ENCODE measurements around the gene HEATR9.

Gene HEATR9

DNA sequence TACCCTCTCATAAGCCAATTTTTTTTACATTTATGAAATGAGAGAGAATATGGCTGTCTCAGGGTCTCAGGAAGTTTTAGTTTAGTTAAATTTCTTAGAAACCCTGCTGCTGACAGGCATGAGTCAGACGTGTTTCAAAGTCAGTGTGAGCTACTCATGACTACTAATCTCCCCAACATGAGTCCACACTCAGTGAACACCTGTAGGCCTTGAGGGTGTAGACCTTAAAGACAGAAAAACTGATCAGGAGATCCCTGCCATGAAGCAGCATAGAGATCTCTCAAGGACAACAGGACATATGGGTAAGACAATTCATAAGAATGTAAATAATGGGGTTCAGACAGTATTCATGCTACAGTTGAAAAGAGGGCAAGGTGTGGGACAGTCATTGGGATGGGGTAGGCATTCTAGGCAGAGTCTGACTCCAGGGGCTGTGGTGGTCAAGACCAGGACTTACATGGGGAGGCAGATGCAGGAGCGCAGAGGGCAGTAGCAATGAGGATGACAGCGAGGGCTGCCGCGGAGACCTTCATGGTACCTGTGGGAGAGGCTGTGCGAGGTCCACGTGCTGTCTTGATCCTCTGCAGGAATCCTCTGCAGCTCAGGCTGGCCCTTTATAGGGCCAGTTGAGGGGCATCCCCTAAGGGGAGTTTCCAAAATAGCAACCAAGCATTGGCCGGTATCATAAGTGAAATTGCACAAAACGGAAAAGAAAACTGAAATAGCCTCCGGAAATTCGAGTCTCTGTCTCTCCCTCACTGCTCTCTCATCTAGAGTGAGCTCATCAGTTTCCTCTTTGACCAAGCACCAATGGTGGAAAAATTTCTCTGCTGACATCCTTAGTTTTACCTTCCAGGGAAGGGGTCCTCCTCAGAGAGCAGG is 11.3 kb upstream of the HEATR9 start, which contains the start of gene CCL5:
TSS of gene CCL5 (minus strand) at position 588 of the 882 bp plus-strand sequence.
- Mint-ChIP-seq H3K27ac (peak within 1 kb of the TSS; percentile 69), H3K4me1 (peaks cover 15 to 17% of the 10 kb centered on the region in 2 donors), H3K9me3 (no peaks in the 10 kb centered on the region), H3K27me3 (no peaks in the 10 kb centered on the region), H3K36me3 (peaks cover 0 to 3% of the 10 kb centered on the region in 2 donors), H3K4me3 (peak within 1 kb of the TSS; percentile 15 to 40)
- DNase-seq (peak; percentile 39), ATAC-seq (replicated peaks) (peak; percentile 81 to 92)

DNA sequence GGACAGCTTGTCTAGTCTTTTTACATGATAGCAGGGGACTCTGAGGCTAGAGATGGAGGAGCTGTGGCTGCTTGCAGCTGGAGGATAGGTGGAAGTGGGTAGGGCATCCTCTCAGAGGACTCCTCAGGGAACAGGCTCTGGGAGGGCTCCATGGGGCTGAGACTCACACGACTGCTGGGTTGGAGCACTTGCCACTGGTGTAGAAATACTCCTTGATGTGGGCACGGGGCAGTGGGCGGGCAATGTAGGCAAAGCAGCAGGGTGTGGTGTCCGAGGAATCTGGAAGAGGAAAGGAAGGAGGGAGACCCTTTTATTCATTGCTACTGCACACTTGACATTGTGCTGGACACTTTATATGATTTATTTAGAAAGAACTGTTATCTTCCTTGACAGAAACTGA is 9.7 kb upstream of the HEATR9 start:
- H3K27me3 Mint-ChIP-seq: no peaks in the 10 kb centered on the region
- no peak for ATAC-seq (replicated peaks)
- peaks cover 15 to 17% of the 10 kb centered on the region in 2 donors for H3K4me1 Mint-ChIP-seq
- no peaks in the 10 kb centered on the region for H3K9me3 Mint-ChIP-seq
- H3K36me3 Mint-ChIP-seq: peaks cover 0 to 3% of the 10 kb centered on the region in 2 donors
- DNase-seq: no peak
- no peak overlapping the region for H3K27ac Mint-ChIP-seq
- H3K4me3 Mint-ChIP-seq: no peak overlapping the region

DNA sequence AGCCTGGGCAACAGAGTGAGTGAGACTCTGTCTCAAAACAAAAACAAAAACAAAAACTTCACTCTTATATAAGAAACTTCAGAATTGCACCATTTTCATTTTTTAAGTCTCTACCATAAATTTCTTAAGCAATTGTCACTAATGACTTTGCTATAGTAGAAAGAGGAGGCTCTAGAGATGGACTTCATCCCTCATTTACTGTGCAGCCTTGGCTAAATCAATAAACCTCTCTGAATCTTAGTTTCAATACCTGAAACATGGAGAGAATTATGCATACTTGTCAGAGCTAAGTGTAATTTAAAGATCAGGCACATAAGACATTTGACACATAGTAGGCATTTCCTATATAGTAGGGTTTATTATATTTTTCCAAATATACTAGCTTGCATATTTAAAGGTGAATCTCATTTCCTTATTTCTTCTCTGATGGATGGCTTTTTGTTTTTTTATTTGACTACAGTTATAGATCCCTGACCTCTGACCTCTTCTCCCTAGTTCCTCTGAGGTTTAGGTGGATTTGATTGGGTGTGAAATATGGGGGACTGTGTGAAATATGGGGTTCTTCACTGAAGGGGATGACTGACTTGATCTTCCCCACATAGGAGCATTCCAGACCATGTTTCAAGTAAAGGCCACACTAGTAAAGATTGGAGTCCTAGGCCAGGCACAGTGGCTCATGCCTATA is 8.8 kb upstream of the HEATR9 start:
- Mint-ChIP-seq H3K27me3 (no peaks in the 10 kb centered on the region), H3K4me3 (no peak overlapping the region), H3K4me1 (peaks cover 15 to 17% of the 10 kb centered on the region in 2 donors), H3K27ac (no peak overlapping the region), H3K36me3 (peaks cover 0 to 4% of the 10 kb centered on the region in 2 donors), H3K9me3 (no peaks in the 10 kb centered on the region)
- ATAC-seq (replicated peaks) (no peak), DNase-seq (no peak)

DNA sequence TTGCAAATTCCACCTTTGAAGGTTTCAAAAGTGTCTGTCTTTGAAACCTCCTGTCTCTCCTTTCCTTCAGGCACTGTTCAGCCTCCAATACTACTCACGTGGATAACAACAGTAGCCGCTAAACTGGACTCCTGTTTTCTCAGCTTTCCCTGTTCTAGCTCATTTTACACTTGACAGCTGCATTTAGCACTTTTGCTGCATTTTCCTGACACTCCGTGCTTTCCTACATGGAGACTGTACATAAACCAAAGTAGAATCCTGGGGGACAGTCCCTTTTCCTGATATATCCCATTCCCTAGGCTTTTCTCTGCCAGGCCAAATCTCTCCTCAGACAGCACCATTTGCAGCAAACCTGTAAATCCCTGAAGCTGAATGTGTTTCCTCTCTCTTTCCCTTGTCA is 7.8 kb upstream of the HEATR9 start:
- peaks cover 15 to 17% of the 10 kb centered on the region in 2 donors for H3K4me1 Mint-ChIP-seq

DNA sequence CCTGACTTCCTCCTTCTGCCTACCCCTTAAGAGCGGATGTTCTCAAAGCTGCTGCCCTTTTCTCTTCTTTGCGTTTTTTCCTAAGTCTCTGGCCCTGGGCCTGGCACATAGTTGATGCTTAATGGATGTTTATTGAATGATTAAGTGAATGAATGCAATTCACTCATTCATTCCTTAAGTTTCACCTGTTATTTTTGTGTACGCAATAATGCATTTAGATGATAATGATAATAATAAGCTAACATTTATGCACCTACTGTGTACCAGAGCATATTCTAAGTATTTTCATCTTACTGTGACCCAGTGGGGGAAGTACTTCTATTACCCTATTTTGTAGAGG is 7.1 kb upstream of the HEATR9 start:
- no peak overlapping the region for H3K4me3 Mint-ChIP-seq

More for the DNA sequence above, 7.8 kb upstream of the HEATR9 start:
- H3K27ac Mint-ChIP-seq: no peak overlapping the region
- H3K4me3 Mint-ChIP-seq: no peak overlapping the region
- H3K27me3 Mint-ChIP-seq: no peaks in the 10 kb centered on the region
- ATAC-seq (replicated peaks) (no peak), DNase-seq (no peak)
- peaks cover 2 to 8% of the 10 kb centered on the region in 2 donors for H3K36me3 Mint-ChIP-seq
- H3K9me3 Mint-ChIP-seq: no peaks in the 10 kb centered on the region

DNA sequence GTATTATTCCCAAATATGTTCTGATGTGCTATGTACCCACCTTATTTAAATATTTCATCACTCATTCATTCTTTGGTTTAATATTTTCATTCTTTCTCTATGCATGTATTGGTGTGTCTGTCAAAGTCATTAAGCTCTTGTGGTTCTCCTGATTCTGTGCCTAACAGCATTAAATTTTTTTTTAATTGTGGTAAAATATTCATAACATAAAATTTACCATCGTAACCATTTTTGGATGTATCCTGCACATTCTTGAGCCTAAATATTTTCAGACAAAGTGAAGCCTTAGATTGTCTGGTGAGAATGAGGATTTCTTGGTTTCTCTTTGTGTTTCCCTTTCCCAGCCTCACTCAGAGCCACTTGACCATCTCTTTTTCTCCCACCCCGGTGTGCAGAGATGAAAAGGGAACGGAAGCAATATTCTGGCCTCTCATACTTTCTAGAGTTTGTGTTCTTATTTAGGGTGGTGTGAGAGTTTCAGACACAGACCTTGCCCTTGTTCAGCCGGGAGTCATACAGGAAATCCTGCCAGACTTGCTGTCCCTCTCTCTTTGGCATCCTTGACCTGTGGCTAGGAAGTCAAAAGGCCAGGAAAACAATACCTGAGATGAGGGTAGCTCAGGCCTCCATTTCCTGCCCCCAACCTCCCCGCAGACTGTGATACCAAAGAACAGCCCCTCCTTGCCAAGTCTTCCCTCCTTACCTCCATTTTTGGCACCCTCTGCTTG is 6.5 kb upstream of the HEATR9 start:
- Mint-ChIP-seq H3K27ac (no peak overlapping the region), H3K9me3 (no peaks in the 10 kb centered on the region), H3K4me3 (no peak overlapping the region), H3K27me3 (no peaks in the 10 kb centered on the region), H3K36me3 (peaks cover 2 to 8% of the 10 kb centered on the region in 2 donors), H3K4me1 (peaks cover 14 to 17% of the 10 kb centered on the region in 2 donors)
- no peak for ATAC-seq (replicated peaks)
- no peak for DNase-seq

More for the DNA sequence above, 7.1 kb upstream of the HEATR9 start:
- Mint-ChIP-seq H3K27me3 (no peaks in the 10 kb centered on the region), H3K9me3 (no peaks in the 10 kb centered on the region), H3K27ac (no peak overlapping the region), H3K36me3 (peaks cover 2 to 8% of the 10 kb centered on the region in 2 donors), H3K4me1 (peaks cover 17 to 22% of the 10 kb centered on the region in 2 donors)
- no peak for ATAC-seq (replicated peaks)
- no peak for DNase-seq

DNA sequence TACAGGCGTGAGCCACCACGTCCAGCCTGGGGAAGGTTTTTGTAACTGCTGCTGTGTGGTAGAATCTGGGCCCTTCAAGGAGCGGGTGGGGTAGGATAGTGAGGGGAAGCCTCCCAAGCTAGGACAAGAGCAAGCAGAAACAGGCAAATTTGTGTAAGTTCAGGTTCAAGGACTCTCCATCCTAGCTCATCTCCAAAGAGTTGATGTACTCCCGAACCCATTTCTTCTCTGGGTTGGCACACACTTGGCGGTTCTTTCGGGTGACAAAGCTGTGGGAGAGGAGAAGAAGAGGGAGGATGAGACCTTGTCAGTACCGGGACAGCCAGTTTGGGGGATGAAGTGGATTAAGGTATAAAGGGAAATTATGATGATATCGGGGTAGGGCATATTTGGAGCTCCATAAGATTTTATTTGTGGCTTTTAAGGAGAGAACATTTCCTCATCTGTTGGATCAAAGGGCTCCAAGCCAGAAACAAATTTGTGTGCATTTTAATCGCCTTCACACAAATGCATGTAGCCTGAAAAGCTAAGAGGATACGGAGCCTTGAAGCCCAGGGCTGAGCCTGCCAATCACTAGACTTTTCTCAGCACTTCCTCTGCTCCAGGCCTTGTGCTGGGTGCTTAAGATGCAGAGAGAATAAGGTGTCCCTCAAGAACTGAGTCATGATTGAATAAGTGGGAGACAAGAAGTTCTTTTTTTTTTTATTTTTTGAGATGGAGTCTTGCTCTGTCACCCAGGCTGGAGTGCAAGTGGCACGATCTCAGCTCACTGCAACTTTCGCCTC is 3.7 kb upstream of the HEATR9 start:
- Mint-ChIP-seq H3K36me3 (peaks cover 2 to 8% of the 10 kb centered on the region in 2 donors), H3K4me1 (peaks cover 5 to 8% of the 10 kb centered on the region in 2 donors), H3K4me3 (no peak overlapping the region), H3K27ac (no peak overlapping the region), H3K9me3 (no peaks in the 10 kb centered on the region), H3K27me3 (no peaks in the 10 kb centered on the region)
- ATAC-seq (replicated peaks) (no peak), DNase-seq (no peak)

DNA sequence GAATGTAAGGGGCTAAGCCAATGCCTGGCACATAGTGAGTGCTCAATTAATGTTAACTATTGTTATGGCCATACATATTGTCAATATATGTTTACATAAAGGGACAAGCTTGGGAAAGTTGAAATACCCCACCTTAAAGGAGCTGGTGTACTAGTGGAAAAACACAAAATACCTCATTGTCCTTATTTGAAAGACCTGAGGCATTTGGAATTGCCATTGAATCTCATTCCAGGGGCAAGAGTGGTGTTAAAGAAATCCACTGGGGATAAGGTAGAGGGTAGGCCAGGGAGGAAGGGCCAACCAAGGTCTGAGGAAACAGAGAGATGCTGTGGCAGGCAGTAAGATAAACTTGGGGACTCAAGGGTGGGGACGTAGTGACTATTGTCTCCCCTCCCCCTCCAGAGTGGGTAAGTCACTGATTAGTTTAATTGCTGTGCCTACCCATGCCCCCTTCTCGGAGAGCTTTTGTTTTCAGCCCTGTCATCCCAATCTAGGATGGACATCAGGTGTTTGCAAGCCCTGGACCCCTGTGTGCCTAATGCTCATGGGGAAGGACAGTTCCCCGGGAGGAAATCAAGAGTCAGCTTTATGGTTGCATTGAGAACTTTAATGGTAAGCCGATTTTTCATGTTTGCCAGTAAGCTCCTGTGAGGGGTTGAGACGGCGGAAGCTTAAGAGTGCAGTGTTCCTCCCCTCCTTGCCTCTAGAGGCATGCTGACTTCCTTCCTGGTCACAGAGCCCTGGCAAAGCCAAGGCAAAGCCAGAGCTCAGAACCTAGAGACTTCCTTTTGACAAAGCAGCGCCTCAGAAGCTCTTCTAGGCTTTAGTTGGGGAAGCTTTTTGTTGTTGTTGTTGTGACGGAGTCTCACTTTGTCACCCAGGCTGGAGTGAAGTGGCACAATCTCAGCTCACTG is 2.5 kb upstream of the HEATR9 start:
- peaks cover 5 to 8% of the 10 kb centered on the region in 2 donors for H3K4me1 Mint-ChIP-seq
- DNase-seq (no peak), ATAC-seq (replicated peaks) (peak; percentile 67 to 81)
- H3K27ac Mint-ChIP-seq: no peak overlapping the region
- H3K36me3 Mint-ChIP-seq: peaks cover 5 to 8% of the 10 kb centered on the region in 2 donors
- H3K27me3 Mint-ChIP-seq: no peaks in the 10 kb centered on the region
- H3K9me3 Mint-ChIP-seq: no peaks in the 10 kb centered on the region
- H3K4me3 Mint-ChIP-seq: no peak overlapping the region

DNA sequence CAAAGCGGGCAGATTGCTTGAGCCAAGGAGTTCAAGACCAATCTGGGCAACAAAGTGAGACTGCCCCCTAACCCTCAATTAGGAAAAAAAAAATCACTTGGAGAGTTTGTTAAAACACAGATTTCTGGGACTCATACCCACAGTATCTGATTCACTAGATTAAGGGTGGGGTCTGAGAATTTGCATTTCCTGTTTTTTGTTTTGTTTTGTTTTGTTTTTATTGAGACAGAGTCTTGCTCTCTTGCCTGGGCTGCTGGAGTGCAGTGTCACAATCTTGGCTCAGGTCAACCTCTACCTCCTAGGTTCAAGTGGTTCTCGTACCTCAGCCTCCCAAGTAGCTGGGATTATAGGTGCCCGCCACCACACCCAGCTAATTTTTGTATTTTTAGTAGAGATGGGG is 1.1 kb downstream of the HEATR9 start:
- Mint-ChIP-seq H3K9me3 (no peaks in the 10 kb centered on the region), H3K4me3 (no peak overlapping the region), H3K27me3 (no peaks in the 10 kb centered on the region), H3K4me1 (peaks cover 3 to 5% of the 10 kb centered on the region in 2 donors), H3K27ac (no peak overlapping the region), H3K36me3 (peaks cover 5 to 18% of the 10 kb centered on the region in 2 donors)
- DNase-seq (no peak), ATAC-seq (replicated peaks) (no peak)

DNA sequence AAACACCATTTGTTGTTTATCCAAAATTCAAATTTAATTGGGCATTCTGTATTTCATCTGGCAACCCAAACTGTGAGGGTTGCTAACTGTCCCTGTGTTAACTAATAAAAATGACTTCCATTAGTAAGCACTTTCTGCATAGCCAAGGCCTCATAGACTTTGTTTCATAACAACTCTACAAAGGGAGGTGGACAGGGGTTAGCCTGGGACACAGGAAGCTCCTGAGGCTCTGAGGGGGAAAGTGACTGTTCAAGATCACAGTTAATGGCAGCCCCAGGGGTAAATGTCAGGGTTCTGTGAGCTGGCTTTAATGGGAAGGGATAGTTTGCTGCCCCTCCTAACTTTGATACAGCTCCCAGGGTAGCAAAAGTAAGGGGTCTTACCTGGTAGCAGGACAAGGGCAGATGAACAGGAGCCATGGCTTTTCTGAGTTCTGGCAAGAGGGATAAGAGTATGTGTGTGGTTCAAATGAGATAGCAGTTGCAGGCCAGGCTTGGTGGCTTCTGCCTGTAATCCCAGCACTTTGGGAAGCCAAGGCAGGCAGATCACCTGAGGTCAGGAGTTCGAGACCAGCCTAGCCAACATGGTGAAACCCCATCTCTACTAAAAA is 2.2 kb downstream of the HEATR9 start:
- Mint-ChIP-seq H3K27me3 (no peaks in the 10 kb centered on the region), H3K4me1 (peaks cover 2 to 4% of the 10 kb centered on the region in 2 donors), H3K9me3 (no peaks in the 10 kb centered on the region), H3K4me3 (no peak overlapping the region), H3K27ac (no peak overlapping the region), H3K36me3 (peaks cover 2 to 17% of the 10 kb centered on the region in 2 donors)
- DNase-seq (no peak), ATAC-seq (replicated peaks) (no peak)

DNA sequence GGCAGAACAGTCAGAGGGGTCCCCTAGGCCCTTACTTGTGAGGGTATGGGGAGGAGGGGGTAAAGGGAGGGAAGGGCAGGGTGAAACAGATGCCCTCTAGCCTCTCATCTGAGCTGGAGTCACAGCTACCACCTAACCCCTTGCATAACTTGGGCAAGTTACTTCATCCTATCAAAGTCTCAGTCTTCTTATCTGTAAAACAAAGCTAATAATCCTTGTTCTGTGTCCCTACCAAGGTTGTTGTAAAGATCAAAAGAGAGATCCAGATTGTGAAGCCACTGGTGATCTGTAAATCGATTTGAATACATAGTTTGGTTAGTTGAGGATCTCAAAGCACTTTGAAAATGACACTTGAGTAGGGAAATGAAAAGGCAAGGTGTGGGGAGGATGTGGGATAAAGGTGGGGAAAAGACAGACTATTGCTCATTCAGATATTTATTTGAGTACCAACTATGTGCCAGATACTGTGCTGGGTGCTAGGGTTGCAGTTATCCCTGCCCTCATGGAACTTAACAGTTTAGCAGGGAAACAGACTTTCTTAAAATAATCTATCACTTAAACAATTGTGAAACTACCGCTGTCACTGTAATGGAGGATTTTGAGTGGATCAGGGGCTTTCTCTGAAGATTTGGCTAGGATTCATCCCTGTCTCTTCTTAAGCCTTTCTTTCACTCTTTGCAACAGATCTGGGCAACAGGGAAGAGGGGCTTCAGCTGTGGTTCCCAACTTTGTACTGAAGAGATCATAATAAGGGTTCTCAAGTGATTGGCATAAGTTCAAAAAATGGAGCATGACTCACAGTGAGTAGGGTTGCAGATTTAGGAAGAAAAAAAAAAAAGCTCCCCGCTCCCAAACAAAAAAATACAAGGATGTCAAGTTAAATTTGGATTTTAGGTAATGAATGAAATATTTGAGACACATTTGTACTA is 3.0 kb downstream of the HEATR9 start:
- H3K36me3 Mint-ChIP-seq: peaks cover 2 to 20% of the 10 kb centered on the region in 2 donors
- no peak for DNase-seq
- H3K4me1 Mint-ChIP-seq: no peaks in the 10 kb centered on the region
- H3K27me3 Mint-ChIP-seq: no peaks in the 10 kb centered on the region
- H3K9me3 Mint-ChIP-seq: no peaks in the 10 kb centered on the region
- H3K4me3 Mint-ChIP-seq: no peak overlapping the region
- H3K27ac Mint-ChIP-seq: no peak overlapping the region
- ATAC-seq (replicated peaks): no peak

DNA sequence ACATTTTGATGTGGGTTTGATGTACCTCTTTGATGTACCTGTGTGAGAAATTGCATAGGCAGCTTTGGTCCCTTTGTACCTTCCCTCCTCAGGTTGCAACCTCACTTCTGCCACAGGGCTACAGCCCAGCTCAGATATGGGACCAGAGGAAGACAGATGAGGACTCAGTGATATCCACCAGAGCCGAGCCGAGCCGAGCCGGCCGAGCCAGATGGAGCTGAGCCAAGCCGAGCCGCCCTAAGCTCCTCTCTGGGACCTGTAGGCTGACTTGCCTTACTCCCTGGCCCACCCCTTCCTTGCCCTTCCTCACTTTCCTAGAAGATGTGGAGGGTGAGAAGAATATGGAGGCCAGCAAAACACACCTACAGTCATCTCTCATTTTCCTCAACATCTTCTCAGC is 3.8 kb downstream of the HEATR9 start:
- Mint-ChIP-seq H3K36me3 (peaks cover 2 to 21% of the 10 kb centered on the region in 2 donors), H3K27me3 (no peaks in the 10 kb centered on the region), H3K4me3 (no peak overlapping the region), H3K27ac (no peak overlapping the region), H3K9me3 (no peaks in the 10 kb centered on the region), H3K4me1 (no peaks in the 10 kb centered on the region)
- no peak for ATAC-seq (replicated peaks)
- no peak for DNase-seq
